CD4-positive, alpha-beta T cell treated with Interleukin-2 at 100 ng/mL for 4 hours (primary cell): Measurements from ENCODE around the gene MMEL1.
"Not testable (repeated sequence)": the region's sequence is repeated elsewhere in the genome, so short reads cannot be mapped to it uniquely, and the experiment has no call there.

ENCODE experiments used
- DNase-seq: peaks from one replicate; pipeline ENCODE4 v3.0.0-alpha.2; 2020; ENCODE audit warnings: low spot score

The MMEL1 gene

DNA sequence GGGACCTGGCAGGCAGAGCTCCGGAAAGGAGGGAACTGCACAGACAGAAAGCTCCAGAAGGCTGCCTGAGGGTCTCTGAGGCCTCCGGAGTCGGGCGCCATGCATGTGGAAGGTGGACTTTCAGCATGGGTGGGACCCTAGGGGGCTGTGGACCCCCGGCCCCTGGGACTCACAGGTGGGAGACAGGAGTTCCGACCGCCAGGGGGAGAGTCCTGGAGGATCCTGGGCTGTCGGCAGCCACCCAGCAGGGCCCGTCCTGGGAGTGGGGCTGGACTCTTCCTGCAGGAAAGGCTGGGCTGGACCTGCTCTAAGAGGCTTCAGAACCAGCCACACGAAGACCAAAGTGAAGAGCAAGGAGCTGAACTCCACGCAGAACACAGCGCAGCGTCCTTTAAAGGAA, 63.1 kb downstream of the MMEL1 start:
- DNase-seq: not testable (repeated sequence)

DNA sequence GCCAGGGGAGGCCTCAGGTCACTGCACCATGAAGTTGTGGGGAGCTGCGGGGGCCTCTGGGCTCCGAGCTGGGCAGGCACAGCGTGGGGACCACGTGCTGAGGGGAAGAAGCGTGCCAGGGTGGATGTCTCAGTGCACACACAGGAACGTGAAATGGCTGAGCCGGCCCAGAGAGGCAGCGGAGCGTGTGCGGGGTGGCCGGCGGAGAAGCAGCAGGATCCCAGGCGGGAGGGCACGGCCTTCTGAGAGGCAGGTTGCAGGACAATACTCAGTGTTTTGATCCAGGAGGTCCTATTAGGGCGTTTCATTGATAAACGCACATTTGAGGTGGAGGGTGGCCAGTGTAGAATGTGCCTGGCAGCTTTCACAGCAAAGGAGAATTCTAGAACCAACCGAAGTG, 63.8 kb downstream of the MMEL1 start:
- DNase-seq: no peak

DNA sequence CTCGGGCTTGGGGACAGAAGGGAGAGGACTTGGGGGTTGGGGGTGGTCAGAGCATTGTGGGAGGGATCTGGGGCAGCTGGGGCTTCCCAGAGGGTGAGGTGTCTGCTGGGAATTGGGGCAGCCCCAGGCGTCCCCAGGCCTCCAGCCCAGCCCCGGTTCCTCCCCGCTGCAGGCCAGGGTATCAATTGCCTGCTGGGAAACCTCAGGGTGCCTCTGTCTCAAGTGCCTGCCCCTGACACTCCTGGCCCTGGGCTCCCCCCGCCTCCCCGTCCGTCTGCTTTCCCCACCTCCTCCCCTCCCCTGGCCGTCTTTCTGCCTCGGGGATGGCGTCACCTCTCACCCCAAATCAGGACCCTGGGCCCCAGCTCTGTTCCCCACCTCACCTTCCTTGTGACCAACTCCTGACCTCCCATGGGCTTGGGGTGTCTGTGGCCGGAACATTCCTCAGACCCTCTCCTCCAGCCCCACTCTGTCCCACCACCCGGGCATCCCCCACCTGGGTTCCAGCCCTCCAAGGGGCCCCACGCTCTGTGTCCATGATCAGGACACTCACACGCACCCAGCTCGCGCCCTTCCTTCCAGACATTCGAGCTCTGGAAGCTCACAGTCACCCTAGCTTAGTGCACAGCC, 64.5 kb downstream of the MMEL1 start:
- DNase-seq: not testable (repeated sequence)

DNA sequence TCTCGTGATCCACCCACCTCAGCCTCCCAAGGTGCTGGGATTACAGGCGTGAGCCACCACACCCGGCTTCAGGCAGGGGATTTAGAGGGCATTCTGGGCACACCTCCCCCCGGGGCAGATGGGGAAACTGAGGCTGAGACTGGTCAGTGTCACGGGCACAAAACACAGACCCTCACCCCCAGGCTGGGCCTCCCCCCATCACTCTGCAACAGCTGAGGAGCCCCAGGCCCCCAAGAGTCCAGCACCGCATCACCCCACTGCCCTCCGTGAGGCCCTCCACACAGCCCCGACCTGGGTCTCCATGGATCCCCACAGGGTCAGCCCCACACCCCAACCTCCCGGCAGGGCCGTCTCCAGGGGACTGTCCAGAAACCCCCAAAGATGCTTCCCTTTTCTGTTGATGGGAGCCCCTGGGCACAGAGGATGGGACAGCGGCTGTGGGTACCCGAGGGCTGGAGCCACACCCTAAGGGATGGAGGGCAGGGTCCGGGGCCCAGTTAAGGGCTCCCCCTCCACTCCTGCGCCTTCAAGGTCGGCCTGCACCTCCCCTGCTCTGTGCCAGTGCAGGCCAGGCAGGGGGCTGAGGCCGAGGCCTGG, 65.6 kb downstream of the MMEL1 start:
- DNase-seq: no peak

DNA sequence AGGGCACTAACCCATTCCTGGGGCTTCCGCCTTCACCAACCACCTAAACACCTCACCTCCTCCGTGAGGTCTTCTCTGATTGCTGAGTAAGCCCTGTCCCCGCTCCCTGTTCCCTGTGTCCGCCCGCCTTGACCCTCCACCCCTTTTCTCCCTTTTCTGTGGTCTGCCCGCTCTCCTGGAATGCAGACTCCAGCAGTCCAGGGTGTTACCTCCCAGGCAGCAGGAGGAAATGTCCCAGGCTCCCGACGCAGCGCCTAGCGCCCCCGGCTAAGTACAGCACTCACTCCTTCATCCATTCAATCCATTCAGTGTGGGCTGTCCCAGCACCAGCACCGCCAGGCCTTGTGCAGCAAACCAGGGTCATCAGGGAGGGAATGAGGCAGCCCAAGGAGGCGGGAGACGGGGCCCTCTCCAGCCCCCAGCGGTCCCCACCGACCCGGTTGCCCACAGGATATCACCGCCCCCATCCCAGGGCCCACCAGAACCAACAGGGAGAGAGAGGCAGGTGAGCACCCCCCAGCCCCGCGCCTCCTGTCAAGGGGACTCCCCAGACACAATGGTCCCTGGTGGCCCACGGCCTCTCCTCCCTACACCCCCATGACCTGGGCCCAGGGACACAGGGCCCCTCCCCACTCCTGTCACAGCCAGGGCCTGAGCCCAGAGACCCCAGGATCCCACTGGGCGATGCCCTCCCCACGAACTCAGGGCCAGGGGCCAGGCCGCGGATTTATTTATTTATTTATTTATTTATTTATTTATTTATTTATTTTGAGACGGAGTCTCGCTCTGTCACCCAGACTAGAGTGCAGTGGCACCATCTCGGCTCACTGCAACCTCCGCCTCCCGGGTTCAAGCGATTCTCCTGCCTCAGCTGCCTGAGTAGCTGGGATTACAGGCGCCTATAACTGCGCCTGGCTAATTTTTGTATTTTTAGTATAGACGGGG, 66.4 kb downstream of the MMEL1 start:
- no peak for DNase-seq

DNA sequence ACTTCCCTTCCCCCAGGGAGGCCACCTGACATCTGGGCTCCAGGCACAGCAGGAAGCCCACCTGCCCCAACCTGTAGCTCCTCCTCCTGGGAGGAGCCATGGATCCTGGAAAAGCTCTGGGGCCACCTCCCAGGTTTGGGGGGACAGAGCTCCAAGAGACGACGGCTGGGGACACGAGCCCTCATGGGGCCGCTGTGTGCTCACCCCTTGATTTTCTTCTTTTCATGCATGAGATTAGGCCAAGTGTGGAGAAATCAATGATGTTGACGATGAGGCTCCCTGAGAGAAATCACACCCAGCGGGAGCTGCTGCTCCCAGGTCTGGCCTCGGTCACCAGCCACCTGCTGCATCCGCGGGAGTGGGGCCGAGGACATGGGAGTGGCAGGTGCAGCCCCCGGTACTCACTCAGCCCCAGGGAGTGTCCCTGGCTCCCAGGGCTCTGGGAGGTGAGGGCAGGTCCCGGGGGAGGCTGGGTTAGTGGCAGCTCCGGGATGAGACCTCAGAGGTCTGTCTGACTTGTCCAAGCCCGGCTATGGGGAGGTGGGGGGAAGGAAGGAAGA, 67.9 kb downstream of the MMEL1 start:
- DNase-seq: no peak

DNA sequence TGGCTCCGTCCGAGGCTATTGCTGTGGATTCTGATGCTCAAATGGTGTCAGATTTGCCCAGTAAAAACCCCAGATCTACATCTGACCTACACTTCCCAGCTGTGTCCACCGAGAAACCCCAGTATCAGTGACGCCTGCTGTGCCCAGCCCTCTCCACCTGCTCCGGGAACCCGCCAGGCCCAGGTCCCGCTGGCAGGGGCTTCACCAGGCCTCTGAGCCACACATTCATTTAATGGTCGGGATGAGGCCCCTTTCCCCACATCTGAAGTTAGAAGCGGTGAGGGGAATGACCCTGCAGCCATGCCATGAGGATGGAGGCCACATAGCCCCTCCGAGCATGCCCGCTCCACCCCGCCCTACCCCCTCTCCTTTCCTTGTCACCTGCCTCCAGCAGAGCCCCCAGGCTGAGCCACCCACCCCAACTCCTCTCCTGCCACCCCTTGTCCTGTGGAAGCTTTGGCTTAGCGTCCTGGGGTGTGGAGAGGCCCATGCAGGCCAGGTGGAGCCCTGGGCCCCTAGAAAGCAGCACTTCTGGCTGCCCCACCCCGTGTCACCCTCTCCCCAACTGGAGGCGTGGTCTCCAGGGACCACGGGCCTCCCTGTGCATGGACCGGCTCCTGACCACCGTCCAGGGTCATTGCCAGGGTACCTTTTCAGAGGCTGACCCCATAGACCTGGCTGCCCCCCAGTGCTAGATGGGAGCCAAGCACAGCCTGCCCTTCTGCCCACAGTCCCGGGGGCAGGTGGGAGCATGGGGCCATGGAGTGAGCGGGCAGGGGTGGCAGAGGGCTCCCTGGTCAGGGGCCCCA, 68.6 kb downstream of the MMEL1 start:
- no peak for DNase-seq

DNA sequence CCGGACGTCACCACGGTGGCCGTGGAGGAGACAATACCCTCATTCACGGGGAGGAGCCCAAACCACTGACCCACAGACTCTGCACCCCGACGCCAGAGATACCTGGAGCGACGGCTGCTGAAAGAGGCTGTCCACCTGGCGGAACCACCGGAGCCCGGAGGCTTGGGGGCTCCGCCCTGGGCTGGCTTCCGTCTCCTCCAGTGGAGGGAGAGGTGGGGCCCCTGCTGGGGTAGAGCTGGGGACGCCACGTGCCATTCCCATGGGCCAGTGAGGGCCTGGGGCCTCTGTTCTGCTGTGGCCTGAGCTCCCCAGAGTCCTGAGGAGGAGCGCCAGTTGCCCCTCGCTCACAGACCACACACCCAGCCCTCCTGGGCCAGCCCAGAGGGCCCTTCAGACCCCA, 69.6 kb downstream of the MMEL1 start:
- no peak for DNase-seq

DNA sequence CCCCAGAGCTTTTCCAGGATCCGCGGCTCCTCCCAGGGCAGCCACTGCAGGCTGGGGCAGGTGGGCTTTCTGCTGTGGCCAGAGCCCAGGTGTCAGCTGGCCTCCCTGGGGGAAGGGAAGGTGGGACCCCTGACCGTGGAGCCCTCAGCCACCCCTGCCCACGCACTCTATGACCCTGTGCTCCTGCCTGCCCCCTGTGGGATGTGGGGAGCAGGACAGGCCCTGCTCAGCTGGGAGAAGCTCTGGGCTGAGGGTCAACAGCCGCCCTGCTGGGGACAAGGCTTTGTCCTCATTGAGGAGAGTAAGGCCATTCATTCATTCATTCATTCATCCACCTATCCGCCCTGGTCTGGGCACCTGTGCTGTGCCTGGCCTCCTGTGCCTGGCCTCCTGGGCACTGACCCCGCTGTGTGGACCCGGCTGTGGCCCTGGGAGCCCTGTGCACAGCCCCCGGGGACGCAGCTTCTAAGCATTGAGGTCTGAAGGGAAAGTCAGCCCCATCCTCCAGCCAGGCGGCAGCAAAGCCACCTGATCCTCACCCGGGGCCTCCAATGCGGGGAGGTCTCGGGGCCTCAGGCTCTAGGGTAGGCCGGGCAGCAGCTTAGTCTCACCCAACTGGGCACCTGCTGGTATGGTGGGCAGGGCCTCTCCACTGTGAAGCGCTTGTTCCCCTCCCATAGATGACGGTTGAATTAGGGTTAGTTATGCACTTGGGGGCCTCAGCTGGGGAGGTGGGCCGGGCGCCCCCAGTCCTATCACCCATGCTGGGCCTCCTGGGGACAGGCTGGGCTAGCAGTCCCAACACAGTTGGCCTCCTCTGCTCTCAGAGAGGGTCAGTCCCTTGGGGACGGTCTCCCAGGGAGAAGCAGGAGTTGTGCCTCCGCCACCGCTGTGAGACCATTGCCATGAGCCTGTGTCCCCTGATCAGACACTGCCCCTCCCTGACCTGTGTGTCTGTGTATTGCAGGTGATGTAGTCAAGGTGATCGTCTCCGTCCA, 70.6 kb downstream of the MMEL1 start:
- DNase-seq: no peak

DNA sequence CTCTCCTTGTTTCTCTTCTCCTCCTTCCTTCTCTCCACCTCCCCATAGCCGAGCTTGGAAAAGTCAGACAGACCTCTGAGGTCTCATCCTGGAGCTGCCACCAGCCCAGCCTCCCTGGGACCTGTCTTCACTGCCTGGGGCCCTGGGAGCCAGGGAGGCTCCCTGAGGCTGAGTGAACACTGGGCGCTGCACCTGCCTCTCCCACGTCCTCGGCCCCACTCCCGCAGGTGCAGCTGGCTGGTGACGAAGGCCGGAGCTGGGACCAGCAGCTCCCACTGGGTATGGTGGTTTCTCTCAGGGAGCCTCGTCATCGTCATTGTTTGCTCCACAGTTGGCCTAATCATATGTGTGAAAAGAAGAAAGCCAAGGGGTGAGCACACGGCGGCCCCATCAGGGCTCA, 71.4 kb downstream of the MMEL1 start:
- no peak for DNase-seq

DNA sequence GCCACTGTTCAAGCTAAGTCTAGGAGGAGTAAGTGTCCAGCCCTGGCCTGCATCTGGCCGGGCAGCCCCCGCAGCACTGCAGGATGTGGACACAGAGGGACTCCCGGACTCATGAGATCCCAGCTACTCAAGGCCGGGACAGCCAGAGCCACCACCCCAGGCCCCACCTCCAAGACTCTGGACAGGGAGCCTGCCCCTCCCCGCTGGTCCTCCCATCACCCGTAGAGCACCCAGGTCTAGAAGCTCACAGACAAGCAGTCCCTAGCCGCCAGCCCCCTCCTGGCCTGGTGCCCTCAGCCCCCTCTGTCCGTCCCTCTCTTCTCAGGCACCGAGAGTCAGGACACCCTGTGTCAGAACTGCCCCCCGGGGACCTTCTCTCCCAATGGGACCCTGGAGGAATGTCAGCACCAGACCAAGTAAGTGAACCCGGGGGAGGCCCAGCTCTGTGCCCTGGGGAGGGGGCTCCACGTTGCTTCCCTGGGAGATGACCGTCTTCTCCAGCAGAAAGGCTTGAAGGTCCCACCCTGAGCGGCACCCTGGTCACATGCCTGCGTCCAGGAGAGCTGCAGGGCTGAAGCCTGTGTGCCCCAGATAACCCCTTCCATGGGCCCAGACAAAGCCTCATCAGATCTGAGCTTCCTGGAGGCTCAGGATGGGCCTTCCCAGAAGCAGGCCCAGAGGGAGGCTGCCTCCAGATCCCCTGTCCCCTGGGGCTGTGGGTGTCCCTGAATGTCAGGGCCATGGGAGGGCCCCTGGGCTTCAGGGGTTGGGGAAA, 72.3 kb downstream of the MMEL1 start:
- DNase-seq: no peak

DNA sequence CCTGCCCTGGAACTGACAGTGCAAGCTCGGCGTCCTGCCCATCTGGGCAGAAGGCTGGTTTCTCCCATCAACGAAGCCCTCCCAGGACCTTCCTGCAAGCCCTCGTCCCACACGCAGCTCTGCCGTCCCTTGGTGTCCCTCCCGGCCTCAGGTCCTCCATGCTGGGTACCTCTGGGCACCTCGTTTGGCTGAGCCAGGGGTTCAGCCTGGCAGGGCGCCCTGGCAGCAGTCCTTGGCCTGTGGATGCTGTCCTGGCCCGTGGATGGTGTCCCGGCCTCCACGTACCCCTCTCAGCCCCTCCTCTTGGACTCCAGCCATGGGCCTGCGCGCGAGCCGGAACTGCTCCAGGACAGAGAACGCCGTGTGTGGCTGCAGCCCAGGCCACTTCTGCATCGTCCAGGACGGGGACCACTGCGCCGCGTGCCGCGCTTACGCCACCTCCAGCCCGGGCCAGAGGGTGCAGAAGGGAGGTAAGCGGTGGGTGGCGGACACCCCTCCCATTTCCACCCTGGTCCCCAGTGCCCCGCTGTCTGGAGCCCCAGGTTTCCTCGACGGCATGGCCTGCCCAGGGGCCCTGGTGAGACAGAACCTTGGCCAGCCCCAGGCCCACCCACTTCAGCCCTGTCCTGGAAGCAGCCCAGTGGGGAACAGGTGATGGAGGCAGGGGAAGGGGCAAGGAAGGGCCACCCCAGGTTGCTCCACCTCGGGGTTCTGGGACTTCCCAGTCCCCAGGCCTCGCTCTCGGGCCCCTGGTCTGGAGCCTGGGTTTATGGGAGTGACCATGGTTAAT, 73.1 kb downstream of the MMEL1 start:
- DNase-seq: no peak

DNA sequence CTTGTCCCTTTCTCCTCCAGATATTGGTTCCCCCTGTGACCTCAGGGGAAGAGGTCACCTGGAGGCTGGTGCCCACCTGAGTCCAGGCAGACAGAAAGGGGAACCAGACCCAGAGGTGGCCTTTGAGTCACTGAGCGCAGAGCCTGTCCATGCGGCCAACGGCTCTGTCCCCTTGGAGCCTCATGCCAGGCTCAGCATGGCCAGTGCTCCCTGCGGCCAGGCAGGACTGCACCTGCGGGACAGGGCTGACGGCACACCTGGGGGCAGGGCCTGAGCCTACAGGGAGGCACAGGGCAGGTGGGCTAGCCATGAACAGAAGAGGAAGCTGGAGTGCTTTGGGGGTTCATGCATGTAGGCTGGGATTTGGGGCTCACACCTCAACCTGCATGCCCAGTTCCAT, 74.0 kb downstream of the MMEL1 start:
- DNase-seq: no peak

DNA sequence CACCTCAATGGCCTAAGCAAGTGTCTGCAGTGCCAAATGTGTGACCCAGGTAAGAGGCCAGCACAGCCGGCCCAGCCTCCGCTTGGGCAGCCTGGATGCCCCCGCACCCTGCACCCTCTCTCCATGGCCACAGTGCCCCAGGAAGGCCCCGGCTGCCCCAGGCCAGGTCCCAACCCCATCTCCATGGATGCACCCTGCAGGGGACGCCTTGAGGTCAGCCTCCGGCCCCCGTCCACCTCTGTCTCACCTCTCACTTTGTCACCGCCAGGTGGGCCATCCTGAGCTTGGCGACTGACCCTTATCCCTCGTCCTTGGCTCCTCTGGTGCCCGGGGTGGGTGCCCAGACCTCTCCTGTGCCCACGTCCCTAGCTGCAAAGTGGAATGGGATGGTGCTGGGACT, 74.4 kb downstream of the MMEL1 start:
- DNase-seq: no peak

DNA sequence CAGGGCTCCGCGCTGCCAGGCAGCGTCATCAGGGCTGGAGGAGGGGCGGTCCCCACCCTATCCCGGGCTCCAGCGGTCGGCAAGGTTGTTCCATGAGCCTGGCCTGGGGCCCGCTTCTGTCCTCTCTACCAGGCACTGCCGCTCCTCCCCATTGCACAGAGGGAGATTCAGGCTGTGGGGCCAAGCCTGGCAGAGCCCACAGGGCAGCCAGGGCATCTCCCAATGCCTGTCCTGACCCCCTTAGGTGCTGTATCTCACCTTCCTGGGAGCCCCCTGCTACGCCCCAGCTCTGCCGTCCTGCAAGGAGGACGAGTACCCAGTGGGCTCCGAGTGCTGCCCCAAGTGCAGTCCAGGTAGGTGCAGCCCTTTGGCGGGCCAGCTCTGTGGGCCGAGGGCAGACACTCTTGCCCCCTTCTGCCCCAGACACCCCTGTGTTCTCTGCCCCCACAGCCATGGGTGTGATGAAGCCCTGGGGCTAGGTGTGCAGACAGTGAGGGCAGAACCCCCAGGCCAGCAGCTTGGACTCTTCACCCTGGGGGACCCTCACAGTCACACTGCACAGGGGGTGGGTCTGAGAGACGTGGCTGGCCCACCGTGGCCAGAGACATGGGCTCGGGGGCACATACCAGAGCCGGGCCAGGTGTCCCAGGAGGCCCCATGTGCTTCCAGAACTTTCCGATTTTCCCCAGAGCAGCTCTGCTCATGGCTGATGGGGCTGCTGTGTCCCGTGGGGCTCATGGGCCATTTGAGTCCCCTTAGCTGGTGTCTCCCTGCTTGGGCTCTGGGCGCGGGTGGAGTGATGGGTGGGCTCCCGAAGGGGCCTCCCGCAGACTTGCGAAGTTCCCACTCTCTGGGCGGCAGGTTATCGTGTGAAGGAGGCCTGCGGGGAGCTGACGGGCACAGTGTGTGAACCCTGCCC, 75.1 kb downstream of the MMEL1 start:
- no peak for DNase-seq

DNA sequence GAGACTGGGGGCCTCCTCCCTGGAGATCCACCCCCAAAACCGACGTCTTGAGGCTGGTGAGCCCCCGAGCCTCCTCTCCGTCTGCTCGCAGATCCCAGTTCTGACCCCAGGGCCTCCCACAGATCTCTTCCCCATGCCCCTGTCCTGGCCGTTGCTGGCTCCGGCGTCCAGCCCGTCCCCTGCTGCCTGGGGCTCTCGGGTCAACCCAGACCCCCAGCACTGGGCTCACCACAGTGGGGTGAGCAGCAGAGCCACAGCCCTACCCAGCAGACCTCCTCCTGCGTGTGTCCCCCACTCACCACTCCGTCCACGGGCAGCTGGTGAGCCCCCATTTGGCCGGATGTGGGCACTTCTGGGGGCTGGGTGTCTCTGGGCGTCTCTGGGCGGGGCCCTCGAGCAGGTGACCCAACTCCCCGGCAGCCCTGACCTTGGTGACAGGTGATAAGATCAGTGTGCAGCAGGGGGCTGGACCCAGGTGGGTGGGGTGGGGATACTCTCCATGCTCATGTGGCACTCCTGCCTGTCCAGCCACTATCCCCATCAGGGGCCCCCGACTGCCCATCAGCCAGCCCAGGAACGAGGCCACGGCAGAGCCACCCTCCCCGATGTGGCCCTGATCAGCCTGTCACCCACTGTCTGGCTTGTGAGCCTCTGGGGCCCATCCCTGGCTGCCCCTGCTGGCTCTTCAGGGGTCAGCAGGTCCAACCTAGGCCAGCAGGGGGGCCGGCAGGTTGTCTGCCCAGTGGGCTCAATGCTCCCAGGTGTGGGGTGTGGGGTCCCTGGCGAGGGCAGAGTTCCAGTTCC, 75.9 kb downstream of the MMEL1 start:
- DNase-seq: peak; percentile 36

DNA sequence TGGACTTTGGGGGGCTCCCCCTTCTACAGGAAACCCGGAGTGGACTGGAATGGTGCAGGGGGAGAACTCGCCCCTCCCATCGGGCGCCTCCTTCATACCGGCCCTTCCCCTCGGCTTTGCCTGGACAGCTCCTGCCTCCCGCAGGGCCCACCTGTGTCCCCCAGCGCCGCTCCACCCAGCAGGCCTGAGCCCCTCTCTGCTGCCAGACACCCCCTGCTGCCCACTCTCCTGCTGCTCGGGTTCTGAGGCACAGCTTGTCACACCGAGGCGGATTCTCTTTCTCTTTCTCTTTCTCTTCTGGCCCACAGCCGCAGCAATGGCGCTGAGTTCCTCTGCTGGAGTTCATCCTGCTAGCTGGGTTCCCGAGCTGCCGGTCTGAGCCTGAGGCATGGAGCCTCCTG, 76.5 kb downstream of the MMEL1 start, which contains the start of gene TNFRSF14:
TSS of gene TNFRSF14 (plus strand) at position 95 of the 401 bp plus-strand sequence. CDS start at position 389, 294 bp downstream.
- peak; percentile 79 for DNase-seq
